ENCODE measurements around the gene CABP4.

The CABP4 gene

DNA sequence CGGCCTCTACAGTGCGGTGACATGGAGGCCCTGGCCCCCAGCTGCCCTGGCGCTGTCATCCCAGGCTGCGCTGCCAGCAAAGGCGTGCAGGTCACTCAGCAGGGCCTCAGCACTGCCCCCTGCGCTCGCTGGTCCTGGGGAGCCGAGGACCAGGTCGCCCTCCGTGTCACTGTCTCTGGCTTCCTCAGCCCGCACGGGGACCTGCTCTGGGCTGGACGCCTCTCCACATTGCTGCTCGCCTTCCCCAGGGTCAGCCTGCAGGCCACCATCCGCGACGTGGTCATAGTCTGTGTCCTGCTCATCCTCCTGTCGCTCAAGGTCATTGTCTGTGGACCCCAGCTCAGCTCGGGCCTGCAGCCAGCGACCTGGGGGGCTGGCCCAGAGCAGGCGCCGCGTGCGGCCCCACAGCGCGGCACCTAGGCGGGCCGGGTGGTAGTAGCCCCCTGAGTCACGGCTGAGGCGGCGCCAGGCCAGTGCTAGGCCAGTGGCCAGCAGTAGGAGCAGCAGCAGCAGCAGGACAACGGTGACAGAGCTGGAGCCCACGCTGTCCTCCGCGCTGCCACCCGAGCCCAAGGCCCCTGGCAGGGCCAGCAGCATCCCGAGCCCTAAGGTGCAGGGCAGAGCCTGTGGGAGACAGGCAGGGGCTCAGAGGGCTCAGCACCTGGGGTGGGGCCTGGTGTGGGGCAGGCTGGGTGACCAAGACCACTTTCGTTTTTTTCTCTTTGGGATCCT lies 19.3 kb upstream of the CABP4 start:
- DNase-seq (ENCODE audit: low spot score) = no peak

- peak; percentile 80 for DNase-seq (ENCODE audit: low spot score)
Observed at GRCh38 chr11:67436459-67437081, 18.6 kb upstream of the CABP4 start.

GRCh38 chr11:67437082-67437808 lies 17.9 kb upstream of the CABP4 start, which contains the start of gene PTPRCAP:
Gene PTPRCAP (minus strand): TSS chr11:67437682. CDS start chr11:67437619, 63 bp downstream.
- DNase-seq (ENCODE audit: low spot score) = peak; percentile 87

- DNase-seq (ENCODE audit: low spot score) = no peak
Observed at GRCh38 chr11:67437809-67438157, 17.4 kb upstream of the CABP4 start.

GRCh38 chr11:67438158-67438902 lies 16.8 kb upstream of the CABP4 start:
- DNase-seq (ENCODE audit: low spot score) = peak; percentile 74

DNA sequence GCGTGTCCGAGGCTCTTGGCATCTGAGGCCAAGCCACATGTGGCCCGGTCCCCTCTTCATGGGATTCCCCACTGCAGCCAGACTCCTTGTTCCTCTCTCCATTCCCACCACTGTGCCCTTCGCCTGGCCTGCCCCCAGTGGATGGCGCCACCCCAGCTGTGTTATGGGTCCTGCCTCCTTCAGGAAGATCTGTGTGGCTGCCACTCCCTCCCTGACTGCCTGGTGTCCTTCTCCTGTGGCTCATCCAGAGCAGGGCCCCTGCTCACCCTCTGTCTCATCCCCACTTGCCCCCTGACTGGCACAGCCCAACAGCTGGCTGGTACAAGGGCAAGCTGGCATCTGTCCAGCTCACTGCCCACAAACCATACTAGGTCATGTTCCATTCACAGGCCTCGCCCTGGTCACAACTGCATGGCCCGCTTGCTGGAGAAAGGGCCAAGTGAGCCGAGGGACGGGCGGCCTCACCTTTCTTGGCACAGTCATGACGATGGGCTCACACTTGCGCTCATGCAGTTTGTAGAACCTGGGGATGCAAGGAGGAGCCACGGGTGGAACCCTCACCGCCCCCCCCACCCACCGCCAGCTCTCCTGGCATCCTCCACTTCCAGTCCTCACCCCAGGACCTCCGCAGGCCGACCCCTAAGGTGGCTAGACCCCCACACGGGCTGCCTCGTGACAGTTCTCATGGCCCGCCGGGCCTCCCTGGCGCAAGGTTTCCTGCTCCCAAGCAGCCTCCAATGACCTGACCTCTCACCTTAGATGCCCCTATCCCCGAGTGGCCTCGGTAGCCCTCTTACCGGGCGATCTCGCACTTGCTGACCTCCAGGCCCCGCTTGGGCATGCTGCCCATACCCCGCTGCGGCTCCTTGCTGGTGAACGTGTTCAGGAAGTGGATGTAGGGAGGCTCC lies 15.6 kb upstream of the CABP4 start:
- no peak for DNase-seq (ENCODE audit: low spot score)

DNA sequence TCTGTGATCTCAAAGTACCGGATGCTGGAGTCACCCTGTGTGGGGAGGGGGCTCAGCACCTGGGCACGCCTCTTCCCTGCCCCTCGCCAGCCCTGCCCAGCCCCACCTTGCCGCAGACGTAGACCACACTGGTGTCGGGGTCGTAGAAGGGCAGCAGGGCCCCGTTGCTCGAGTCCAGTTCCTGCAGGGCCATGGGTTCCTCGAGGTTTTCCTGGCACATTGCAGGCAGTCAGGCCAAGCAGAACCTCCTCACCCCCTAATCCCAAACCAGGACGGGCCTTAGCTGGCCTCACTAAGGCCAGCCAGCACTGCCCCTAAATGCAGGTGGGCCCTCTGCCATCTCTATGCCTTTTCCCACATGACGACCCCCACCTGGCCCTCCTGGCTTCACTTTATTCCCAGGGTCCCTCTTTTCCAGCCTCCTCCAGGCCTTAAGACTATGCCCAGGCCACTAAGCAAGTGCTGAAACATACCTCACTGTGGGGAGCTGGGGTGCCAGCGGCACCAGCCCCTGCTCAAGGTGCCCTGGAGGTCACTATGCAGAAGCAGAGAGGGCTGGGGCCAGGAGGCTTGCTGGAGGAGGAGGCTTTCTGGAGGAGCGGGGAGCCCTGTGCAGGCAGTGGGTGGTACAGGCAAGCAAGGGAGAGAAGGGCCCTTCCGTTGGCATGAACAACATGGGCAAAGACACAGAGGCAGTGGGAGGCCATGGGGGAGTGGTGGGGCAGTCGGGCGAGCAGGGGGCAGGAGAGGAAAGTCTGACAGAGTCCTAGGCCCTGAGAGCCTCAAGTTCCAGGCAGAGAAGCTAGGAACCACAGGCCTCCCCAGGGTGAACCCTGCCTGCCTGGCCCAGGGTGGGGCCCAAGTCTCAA lies 14.7 kb upstream of the CABP4 start:
- DNase-seq (ENCODE audit: low spot score) = peak; percentile 43

DNA sequence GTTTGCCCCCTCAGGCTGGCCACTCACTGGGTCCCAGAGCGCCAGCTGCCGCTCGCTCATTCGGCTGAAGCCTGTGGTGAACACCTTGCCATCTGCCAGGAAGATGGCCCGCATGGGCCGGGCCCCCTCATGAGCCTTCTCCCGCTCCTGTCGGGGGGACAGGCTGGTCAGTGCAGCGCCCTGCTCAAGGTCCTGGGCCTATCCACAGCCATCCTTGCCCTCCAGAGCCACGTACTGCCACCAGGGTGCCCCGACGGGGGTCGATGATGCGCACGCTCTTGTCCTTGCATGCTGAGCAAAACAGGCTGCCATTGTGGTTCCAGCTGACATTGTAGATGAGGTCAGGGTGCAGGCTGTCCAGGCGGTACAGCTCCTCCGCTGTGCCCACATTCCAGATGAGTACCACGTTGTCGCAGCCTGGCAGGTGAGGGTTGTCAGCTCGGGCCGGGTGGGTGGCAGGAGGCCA lies 14.0 kb upstream of the CABP4 start:
- no peak for DNase-seq (ENCODE audit: low spot score)

DNA sequence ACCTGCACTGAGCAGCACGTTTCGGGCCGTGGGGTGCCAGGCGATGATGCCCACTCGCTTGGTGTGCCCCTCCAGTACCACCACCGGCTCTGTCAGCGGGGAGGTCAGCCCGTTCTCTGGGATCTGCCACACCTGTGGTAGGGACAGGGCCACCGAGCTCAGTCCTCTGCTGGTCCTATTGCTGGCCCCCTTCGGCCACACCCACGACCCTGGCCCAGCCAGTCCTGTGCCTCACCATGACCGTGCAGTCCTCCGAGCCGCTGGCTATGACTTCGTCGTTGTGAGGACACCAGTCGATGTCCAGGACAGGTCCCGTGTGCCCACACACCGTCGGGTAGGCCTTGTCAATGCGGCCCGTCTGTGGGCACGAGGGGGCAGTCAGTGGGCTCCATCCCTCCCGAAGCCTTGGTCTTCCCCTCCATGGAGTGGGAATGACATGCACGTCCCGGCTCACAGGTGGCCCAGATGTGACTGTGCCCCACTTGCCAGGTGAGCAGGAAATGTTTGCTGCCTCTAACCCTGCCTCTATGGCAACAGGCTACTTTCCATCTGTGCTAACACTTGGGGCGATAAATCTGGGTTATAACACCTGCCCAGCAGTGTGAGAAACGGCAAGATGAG lies 13.3 kb upstream of the CABP4 start:
- DNase-seq (ENCODE audit: low spot score) = no peak

DNA sequence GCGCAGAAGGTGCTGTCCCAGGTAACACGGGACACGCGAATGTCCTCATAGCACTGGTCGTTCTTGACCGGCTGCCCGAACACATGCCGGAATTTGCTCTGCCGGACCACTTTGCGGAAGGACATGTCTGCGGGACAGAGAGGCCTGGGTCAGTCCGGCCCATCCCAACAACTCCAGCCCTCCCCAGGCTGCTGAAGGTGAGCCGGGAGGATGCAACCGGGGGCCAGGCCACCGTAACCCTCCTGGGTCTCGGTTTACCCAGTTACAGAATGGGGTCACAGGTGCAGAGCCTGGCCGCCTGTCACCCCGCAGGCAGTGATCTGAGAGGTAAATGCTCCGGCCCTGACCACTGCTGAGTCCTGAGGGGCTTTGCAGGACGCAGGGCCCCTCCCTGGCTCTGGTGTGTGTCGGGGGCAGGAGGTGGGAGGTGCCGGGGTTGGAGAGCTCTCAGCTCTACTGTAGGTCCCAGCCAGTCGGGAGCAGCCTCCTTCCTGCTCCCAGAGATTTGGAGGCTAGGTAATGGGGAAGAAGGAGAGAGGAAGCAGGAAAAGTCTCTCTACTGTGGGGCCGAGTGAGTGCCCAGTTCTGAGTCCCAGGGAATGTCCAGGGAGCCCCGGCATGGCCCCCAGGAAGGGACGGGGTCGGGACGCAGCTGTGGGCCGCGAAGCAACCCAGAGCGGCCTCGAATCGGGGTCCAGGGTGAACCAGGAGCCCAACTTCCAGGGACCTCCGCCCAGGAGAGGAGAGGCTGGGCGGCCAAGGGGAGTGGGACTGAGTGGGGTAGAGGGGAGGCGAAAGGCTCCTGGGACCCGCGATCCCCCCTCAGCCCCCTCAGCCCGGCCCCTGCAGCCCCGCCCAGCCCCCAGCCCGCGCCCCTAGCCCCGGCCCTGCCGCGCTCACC lies 12.4 kb upstream of the CABP4 start:
- no peak for DNase-seq (ENCODE audit: low spot score)

GRCh38 chr11:67445515-67445914 lies 9.6 kb upstream of the CABP4 start:
- no peak for DNase-seq (ENCODE audit: low spot score)

- DNase-seq (ENCODE audit: low spot score) = no peak
Observed at GRCh38 chr11:67448220-67448609, 6.9 kb upstream of the CABP4 start.

GRCh38 chr11:67449116-67449844 lies 5.9 kb upstream of the CABP4 start:
- DNase-seq (ENCODE audit: low spot score) = no peak

- no peak for DNase-seq (ENCODE audit: low spot score)
Observed at GRCh38 chr11:67450796-67451657, 4.1 kb upstream of the CABP4 start.

DNA sequence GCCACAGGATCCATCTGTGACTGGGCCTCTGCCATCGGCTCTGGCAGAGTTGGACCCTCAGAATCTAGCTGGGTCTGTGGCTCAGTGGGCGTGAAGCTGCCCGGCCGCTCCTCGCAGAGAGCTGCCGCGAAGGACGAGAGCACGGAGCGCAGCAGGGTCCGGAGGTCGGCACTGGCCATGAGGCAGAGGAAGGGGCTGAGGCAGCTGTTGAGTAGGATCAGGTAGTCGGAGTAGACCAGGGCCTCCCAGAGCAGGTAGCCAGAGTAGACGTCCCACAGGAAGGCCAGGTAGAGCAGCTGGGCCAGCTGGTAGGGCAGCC lies 3.5 kb upstream of the CABP4 start:
- DNase-seq (ENCODE audit: low spot score) = no peak

DNA sequence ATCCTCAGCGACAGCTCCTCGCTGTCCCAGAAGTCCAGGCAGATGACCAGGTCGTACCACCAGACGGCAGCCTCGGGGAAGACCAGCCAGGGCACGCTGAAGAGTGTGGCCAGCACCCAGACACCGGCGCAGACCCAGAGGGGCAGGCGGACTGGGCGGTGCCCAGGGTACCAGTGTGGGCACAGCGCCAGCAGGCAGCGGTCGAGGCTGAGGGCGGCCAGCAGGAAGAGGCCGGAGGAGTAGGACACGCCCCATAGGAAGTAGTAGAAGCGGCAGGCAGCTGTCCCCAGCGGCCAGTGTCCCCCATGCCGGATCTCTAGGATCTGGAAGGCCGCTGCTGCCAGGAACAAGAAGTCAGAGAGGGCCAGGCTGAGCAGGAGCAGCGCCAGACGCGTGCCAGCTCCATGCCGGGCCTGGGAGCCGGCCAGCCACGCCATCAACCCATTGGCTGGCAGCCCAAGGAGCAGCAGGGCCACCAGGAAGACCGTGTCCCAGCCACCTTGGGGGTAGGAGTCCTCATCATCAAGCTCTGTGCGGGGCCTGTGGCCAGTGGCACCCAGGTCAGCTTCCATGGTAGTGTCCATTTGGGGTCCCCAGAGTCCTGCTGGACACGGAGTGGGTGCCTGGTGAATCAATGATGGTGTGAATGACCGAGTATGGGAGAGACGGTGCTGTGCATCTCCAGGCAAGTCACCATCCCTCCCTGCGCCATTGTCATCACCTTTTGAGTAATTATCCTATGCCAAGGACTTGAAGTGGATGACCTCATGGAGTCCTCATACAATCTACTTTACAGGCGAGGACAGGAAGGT lies 2.8 kb upstream of the CABP4 start, which contains the start of gene GPR152:
Gene GPR152, minus strand, starts transcription at position 589 of the 812 bp plus-strand sequence. Its CDS starts 5 bp downstream, at position 584.
- no peak for DNase-seq (ENCODE audit: low spot score)

Data from CD4-positive, alpha-beta T cell treated with Interleukin-6 at 100 ng/mL for 8 hours (primary cell).